Prostate gland (tissue), 2 donors: ENCODE measurements around the gene TFF2. TPM values are rescaled to one million over a fixed set of nuclear protein-coding genes. Genes with fewer than 3 reads are reported as not detected.

Experiments used
- DNase-seq: peaks from one replicate; pipeline ENCODE4 v3.0.0-alpha.2; 2019; ENCODE audit warnings: low spot score
- H3K27ac ChIP-seq, 2 donors: fragments of 200-600 bp; sonication (generic); 2 replicates each; pipeline ENCODE4 v1.5.1; 2017 to 2019
- H3K27me3 ChIP-seq: fragments of 200-600 bp; sonication (generic); replicated peaks from 2 replicates; pipeline ENCODE4 v1.5.1; 2019; ENCODE audit not compliant: insufficient read depth
- H3K36me3 ChIP-seq, 2 donors: fragments of 200-600 bp; sonication (generic); 1 replicate in 1 of 2; 2 replicates in 1 of 2; pipeline versions ENCODE4 v1.5.1 to v1.8.1; 2017 to 2019
- H3K4me1 ChIP-seq: fragments of 200-600 bp; sonication (generic); replicated peaks from 2 replicates; pipeline ENCODE4 v1.5.1; 2019
- H3K4me3 ChIP-seq, 2 donors: fragments of 200-600 bp; sonication (generic); 2 replicates each; pipeline ENCODE4 v1.5.1; 2017 to 2019
- H3K9me3 ChIP-seq: fragments of 200-600 bp; sonication (generic); 2 replicates; pipeline ENCODE4 v1.5.1; 2017
- CTCF ChIP-seq, 4 experiments: fragments of 200-600 bp in 2 of 4; fragments of 450-650 bp in 2 of 4; sonication (generic) in 2 of 4; IDR thresholded peaks; 1 replicate in 3 of 4; 2 replicates in 1 of 4; pipeline ENCODE4 v1.5.1; 2016 to 2019; ENCODE audit warnings: antibody characterized with exemption in 4 of 4, mild to moderate bottlenecking in 2 of 4, moderate library complexity in 2 of 4
- POLR2A ChIP-seq: fragments of 450-650 bp; IDR thresholded peaks from one replicate; pipeline ENCODE4 v1.6.1; 2016; ENCODE audit warnings: antibody characterized with exemption, mild to moderate bottlenecking
- POLR2AphosphoS5 ChIP-seq: sonication (generic); formaldehyde crosslinking; IDR thresholded peaks from one replicate; pipeline ENCODE4 v1.6.1; 2017; ENCODE audit warnings: antibody characterized with exemption
- WGBS: methylation state at CpG from one replicate; pipeline ENCODE4 v1.1.5; 2018; 5-methylcytosine and 5-hydroxymethylcytosine counted together
- intact Hi-C: fragments of 100-400 bp; cut with DNase I; formaldehyde crosslinking; loops from one replicate; pipeline ENCODE4 v1.14.2; 2022
- total RNA-seq, 2 donors: library from RNA; depleted of rRNA; stranded (reverse); fragments of >200 nt; gene quantifications; one replicate each; pipeline ENCODE4 v1.1.0, GENCODE V29; 2016

Gene TFF2
- total RNA-seq, 2 donors from 2014 or later = not detected

GRCh38 chr21:42305707-42306147 is 45.1 kb downstream of the TFF2 start:
- intact Hi-C loops = no loop called here
- no peak for DNase-seq
- Histone ChIP-seq H3K36me3 (no peaks in the 10 kb centered on the region), H3K27ac (no peak overlapping the region), H3K4me3 (no peak overlapping the region), H3K27me3 (no peaks in the 10 kb centered on the region), H3K9me3 (no peaks in the 10 kb centered on the region), H3K4me1 (no peaks in the 10 kb centered on the region)
- 95% methylated on average over 33 of the region's 33 CpGs for WGBS
- no peak for TF ChIP-seq CTCF (IDR thresholded peaks at IDR 0.05)
- no peak for TF ChIP-seq POLR2A
- TF ChIP-seq POLR2AphosphoS5 = no peak

GRCh38 chr21:42304556-42305454 is 46.0 kb downstream of the TFF2 start:
- Histone ChIP-seq H3K4me1 (no peaks in the 10 kb centered on the region), H3K36me3 (no peaks in the 10 kb centered on the region), H3K27me3 (no peaks in the 10 kb centered on the region), H3K9me3 (no peaks in the 10 kb centered on the region), H3K4me3 (no peak overlapping the region), H3K27ac (no peak overlapping the region)
- no peak for TF ChIP-seq POLR2AphosphoS5
- TF ChIP-seq CTCF (IDR thresholded peaks at IDR 0.05) = no peak
- TF ChIP-seq POLR2A = no peak
- intact Hi-C loops = no loop called here
- DNase-seq = no peak
- WGBS = 85% methylated on average over 21 of the region's 22 CpGs

GRCh38 chr21:42303443-42303842 is 47.4 kb downstream of the TFF2 start:
- no peaks in the 10 kb centered on the region for H3K9me3 ChIP-seq
- intact Hi-C loops = no loop called here
- H3K27ac ChIP-seq = no peak overlapping the region
- no peak for DNase-seq
- no peak overlapping the region for H3K4me3 ChIP-seq
- no peaks in the 10 kb centered on the region for H3K4me1 ChIP-seq
- 59% methylated on average over 3 of the region's 3 CpGs for whole genome bisulfite sequencing
- no peak for TF ChIP-seq POLR2AphosphoS5
- TF ChIP-seq POLR2A = no peak
- no peak for TF ChIP-seq CTCF (IDR thresholded peaks at IDR 0.05)
- H3K36me3 ChIP-seq = no peaks in the 10 kb centered on the region
- no peaks in the 10 kb centered on the region for H3K27me3 ChIP-seq

- H3K27ac ChIP-seq = no peak overlapping the region
- intact Hi-C loops = no loop called here
- DNase-seq = no peak
These were observed 48.0 kb downstream of the TFF2 start for GRCh38 chr21:42302794-42303193.

More at GRCh38 chr21:42302794-42303193, 48.0 kb downstream of the TFF2 start:
- H3K4me1 ChIP-seq = no peaks in the 10 kb centered on the region
- no peaks in the 10 kb centered on the region for H3K9me3 ChIP-seq
- H3K36me3 ChIP-seq = no peaks in the 10 kb centered on the region
- no peak overlapping the region for H3K4me3 ChIP-seq
- WGBS = 77% methylated on average over 6 of the region's 7 CpGs
- no peaks in the 10 kb centered on the region for H3K27me3 ChIP-seq
- no peak for TF ChIP-seq POLR2A
- TF ChIP-seq POLR2AphosphoS5 = no peak
- no peak for TF ChIP-seq CTCF (IDR thresholded peaks at IDR 0.05)
